HUES64 (cell line): ENCODE results near the gene GPATCH3.

Source experiments
- H3K27ac ChIP-seq: 2 replicates; pipeline ENCODE4 v1.7.0; 2013; ENCODE audit warnings: low read depth, low read length, inconsistent platforms
- H3K27me3 ChIP-seq: 2 replicates; pipeline ENCODE4 v1.6.1; 2013; ENCODE audit warnings: mild to moderate bottlenecking, low read length; ENCODE audit not compliant: insufficient read depth
- H3K36me3 ChIP-seq: 2 replicates; pipeline ENCODE4 v1.6.1; 2013; ENCODE audit warnings: mild to moderate bottlenecking, low read length; ENCODE audit not compliant: insufficient read depth
- H3K4me1 ChIP-seq: 2 replicates; pipeline ENCODE4 v1.6.1; 2013; ENCODE audit warnings: mild to moderate bottlenecking, low read length, moderate library complexity; ENCODE audit not compliant: insufficient read depth
- H3K4me3 ChIP-seq: 2 replicates; pipeline ENCODE4 v1.5.1; 2013; ENCODE audit warnings: mild to moderate bottlenecking, low read length, moderate library complexity
- H3K9ac ChIP-seq: 2 replicates; pipeline ENCODE4 v1.6.1; 2013; ENCODE audit warnings: mild to moderate bottlenecking, low read depth, low read length
- H3K9me3 ChIP-seq: 2 replicates; pipeline ENCODE4 v1.6.1; 2013; ENCODE audit warnings: low read depth, low read length; ENCODE audit not compliant: insufficient read depth
- WGBS: fragments of 150-250, 120-280 bp; methylation state at CpG from one replicate; pipeline ENCODE4 v1.1.7; 2013; ENCODE audit warnings: missing lambda C conversion rate; 5-methylcytosine and 5-hydroxymethylcytosine counted together

The GPATCH3 gene

DNA sequence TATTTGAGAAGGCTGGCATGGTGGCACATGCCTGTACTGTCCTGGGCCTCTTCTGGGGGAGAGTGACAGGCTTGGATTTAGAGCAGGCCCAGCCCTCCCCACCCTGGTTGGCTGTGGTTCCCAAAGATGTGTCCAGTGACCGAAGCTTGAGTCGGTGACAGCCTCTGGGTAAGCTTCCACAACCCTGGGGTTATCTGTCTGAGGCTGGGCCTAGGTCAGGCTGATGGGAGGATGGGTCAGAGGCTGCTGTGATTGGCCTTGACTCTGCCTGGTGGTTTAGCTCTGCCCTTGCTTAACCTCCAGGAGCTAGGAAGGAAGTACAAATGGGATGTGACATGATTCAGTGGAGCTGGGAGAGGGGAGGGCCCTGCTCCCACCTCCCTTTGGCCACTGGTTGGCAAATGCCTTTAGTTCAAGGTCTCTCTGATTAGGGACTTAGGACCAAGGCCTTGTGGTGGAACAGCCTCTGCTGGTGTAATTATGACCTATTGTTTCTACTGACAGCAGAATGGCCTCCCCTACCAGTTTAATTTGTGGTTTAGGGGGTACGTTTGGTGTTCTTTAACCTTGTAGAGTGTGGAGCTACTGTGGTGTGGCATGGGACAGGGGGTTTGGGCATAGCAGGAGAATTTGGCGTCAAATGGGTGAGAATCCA is 37.9 kb upstream of the GPATCH3 start:
- 93% methylated on average over 4 of the region's 4 CpGs for WGBS
- H3K4me1 ChIP-seq, result no peaks in the 10 kb centered on the region
- H3K27me3 ChIP-seq, result no peaks in the 10 kb centered on the region
- no peak overlapping the region for H3K27ac ChIP-seq
- H3K36me3 ChIP-seq, result peaks cover 67% of the 10 kb centered on the region
- H3K9me3 ChIP-seq, result no peaks in the 10 kb centered on the region
- no peak overlapping the region for H3K9ac ChIP-seq
- no peak overlapping the region for H3K4me3 ChIP-seq

DNA sequence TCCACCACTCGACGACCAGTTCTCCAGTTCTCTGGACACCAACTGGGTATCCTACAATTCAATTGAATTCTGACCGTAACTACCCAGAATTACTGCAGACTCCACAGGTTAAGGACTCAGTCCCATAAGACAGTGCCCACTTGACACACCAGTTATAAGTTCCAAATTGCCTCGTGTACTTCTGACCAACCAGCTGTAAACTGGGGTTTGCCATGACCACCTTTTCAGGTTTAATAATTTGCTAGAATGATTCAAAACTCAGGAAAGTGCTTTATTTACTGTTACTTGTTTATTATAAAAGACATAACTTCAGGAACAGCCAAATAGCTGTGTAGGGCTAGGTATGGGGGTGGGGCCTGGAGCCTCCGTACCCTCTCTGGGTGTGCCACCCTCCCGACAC is 36.6 kb upstream of the GPATCH3 start:
- WGBS, result 93% methylated on average over 4 of the region's 6 CpGs
- Histone ChIP-seq H3K36me3 (peaks cover 64% of the 10 kb centered on the region), H3K9ac (no peak overlapping the region), H3K27ac (no peak overlapping the region), H3K4me3 (no peak overlapping the region), H3K27me3 (no peaks in the 10 kb centered on the region), H3K9me3 (no peaks in the 10 kb centered on the region), H3K4me1 (no peaks in the 10 kb centered on the region)

DNA sequence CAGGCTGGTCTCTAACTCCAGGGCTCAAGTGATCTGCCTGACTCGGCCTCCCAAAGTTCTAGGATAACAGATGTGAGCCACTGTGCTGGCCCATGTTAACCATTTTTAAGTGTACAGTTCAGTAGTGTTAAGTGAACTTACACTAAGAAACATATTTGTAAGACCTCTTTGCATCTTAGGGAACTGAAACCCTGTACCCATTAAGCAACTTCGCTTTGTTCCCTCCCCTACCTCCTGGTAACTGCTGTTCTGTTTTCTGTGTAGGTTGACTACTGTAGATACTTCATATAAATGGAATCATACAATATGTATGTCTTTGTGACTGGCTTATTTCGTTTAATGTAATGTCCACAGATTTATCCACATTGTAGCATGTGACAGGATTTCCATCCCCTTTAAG is 32.3 kb upstream of the GPATCH3 start:
- H3K27me3 ChIP-seq, result no peaks in the 10 kb centered on the region
- WGBS, result 91% methylated on average over 1 of the region's 3 CpGs
- no peak overlapping the region for H3K27ac ChIP-seq
- H3K36me3 ChIP-seq, result peaks cover 68% of the 10 kb centered on the region
- no peaks in the 10 kb centered on the region for H3K4me1 ChIP-seq
- H3K9ac ChIP-seq, result no peak overlapping the region
- H3K9me3 ChIP-seq, result no peaks in the 10 kb centered on the region
- H3K4me3 ChIP-seq, result no peak overlapping the region

DNA sequence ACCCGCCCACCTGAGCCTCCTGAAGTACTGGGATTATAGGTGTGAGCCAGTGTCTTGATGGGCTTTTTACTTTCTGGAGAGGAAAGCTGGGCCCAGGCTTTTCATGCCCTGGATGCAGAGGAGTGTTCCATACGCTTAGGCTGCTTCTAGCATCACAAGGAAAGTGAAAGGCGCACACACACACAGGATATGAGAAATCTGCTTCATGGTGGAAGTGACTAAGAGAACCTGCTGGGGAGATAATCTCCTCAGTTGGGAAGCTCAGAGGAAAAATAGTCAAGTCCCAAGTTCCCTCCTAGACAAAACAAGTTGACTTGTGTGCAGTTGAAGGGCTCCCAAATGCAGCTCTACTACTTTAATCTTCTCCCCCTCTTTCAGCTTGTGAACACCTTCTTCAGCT is 23.4 kb upstream of the GPATCH3 start:
- WGBS, result 98% methylated on average over 3 of the region's 3 CpGs
- Histone ChIP-seq H3K4me1 (peaks cover 11% of the 10 kb centered on the region; the same call in 1 of the 2 replicates), H3K27me3 (no peaks in the 10 kb centered on the region), H3K27ac (no peak overlapping the region), H3K9me3 (no peaks in the 10 kb centered on the region), H3K36me3 (peaks cover 57% of the 10 kb centered on the region), H3K9ac (no peak overlapping the region), H3K4me3 (no peak overlapping the region)

DNA sequence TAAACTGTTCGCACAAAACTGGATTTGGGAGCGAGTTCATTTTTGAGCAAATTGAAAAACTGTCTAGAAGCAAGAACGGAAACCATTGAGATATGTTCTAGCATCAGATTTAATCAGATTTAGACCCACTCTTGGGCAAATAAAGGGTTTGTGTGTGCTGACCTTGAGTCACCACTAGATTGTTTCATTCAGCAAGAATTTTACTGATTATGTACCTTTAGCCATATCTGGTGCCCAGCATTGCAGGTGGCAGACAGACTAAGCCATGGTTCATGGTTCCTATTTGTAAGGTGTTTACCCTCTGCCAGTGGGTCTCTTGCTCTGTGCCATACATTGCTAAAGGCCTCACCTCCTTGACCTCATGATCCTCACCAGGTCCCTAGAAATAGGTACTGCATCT is 22.6 kb upstream of the GPATCH3 start:
- H3K27ac ChIP-seq, result no peak overlapping the region

DNA sequence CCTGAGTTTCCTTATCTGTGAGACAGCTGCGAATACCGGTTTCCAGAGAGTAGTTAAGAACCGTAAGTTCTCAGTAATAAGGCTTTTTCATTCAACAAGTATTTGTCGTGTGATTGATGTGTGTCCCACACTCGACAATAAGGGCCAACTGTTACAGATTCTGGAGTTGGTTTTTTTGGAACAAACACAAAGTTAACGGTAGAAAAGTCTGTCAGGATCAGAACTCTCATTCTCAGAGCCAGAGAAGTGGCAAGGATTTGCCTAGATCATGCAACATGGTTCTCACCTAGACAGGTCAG is 22.1 kb upstream of the GPATCH3 start:
- 51% methylated on average over 6 of the region's 6 CpGs for WGBS
- Histone ChIP-seq H3K9me3 (no peaks in the 10 kb centered on the region), H3K27ac (peak overlapping the region; percentile 79; the same call in 1 of the 2 replicates), H3K4me3 (peak overlapping the region; percentile 86), H3K9ac (peak overlapping the region; percentile 93), H3K36me3 (peaks cover 44% of the 10 kb centered on the region), H3K27me3 (no peaks in the 10 kb centered on the region), H3K4me1 (peaks cover 11% of the 10 kb centered on the region; the same call in 1 of the 2 replicates)

More for the DNA sequence above, 22.6 kb upstream of the GPATCH3 start:
- Histone ChIP-seq H3K36me3 (peaks cover 49% of the 10 kb centered on the region), H3K9ac (peak overlapping the region; percentile 93), H3K9me3 (no peaks in the 10 kb centered on the region), H3K4me1 (peaks cover 11% of the 10 kb centered on the region; the same call in 1 of the 2 replicates), H3K4me3 (peak overlapping the region; percentile 86), H3K27me3 (no peaks in the 10 kb centered on the region)
- WGBS, result 92% methylated on average over 3 of the region's 3 CpGs

DNA sequence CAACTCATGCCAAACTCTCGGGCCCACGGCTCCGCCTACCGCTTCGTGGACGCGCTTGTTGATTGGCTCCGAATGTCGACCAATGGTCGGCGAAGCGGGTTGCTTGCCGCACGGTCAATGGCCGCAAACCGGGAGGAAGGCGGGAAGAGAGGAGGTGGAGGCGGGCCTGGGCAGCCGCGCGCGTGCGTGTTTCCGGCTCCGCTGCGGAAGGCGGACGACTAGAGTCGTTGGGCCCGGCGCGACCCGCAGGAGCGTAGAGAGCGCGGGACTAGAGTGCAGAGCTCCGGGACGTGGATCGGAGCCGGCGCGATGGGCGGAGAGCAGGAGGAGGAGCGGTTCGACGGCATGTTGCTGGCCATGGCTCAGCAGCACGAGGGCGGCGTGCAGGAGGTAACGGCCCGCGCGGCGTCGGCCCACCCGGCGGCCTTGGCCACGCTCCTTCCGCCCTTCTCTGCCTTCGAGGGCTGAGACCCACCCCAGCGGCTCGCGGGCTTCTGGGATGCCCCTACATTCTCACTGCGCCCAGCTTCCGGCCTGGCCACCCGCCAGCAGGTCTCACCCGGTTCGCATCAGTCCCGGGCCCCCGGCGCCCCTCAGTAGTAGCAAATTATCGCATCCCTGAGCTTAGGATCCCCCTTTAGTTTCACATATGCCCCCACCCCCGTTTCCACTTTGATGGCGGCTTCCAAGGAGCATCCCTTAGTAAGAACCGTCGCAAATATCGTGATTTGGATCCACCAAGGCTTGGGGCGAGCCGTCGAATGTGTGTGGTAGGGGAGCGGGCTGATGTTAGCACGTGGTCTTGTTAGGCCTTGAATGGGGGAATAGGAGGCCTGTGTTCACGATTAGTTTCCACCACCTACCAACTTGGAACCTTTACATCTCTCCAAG is 21.5 kb upstream of the GPATCH3 start, which contains the start of gene NUDC:
Gene NUDC, plus strand, starts transcription at position 204 of the 891 bp plus-strand sequence. Its CDS starts 106 bp downstream, at position 310.
- peaks cover 38% of the 10 kb centered on the region for H3K36me3 ChIP-seq
- H3K9me3 ChIP-seq, result no peaks in the 10 kb centered on the region
- H3K4me3 ChIP-seq, result peak within 1 kb of the TSS; percentile 86
- H3K27me3 ChIP-seq, result no peaks in the 10 kb centered on the region
- peak within 1 kb of the TSS; percentile 93 for H3K9ac ChIP-seq
- H3K27ac ChIP-seq, result peak within 1 kb of the TSS; percentile 79
- peaks cover 11% of the 10 kb centered on the region; the same call in 1 of the 2 replicates for H3K4me1 ChIP-seq
- 1% methylated on average over 83 of the region's 83 CpGs for WGBS

DNA sequence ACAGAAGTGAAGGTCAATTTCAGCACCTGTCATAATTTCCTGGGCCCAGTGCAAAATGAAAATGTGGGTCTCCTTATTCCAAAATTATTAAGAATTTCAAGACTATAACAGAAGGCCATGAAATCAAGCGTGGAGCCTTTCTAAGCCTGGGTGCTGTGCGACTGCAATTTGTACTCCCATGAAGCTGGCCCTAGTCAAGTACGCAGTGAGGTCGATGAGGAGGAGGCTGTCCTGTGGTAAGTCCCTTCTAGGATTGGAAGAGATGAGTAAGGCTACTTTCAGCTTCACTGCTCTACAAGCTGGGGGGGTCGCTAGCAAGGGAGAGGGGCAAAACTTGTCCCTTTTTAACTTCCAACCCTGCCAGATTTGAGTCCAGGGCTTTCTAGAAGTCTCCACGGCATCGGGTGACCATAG is 20.9 kb upstream of the GPATCH3 start:
- H3K9me3 ChIP-seq, result no peaks in the 10 kb centered on the region
- peaks cover 11% of the 10 kb centered on the region; the same call in 1 of the 2 replicates for H3K4me1 ChIP-seq
- H3K27ac ChIP-seq, result no peak overlapping the region
- H3K36me3 ChIP-seq, result peaks cover 32% of the 10 kb centered on the region
- WGBS, result 35% methylated on average over 7 of the region's 7 CpGs
- H3K9ac ChIP-seq, result peak overlapping the region; percentile 57
- H3K4me3 ChIP-seq, result peak overlapping the region; percentile 86
- H3K27me3 ChIP-seq, result peaks cover 5% of the 10 kb centered on the region; the same call in 1 of the 2 replicates

DNA sequence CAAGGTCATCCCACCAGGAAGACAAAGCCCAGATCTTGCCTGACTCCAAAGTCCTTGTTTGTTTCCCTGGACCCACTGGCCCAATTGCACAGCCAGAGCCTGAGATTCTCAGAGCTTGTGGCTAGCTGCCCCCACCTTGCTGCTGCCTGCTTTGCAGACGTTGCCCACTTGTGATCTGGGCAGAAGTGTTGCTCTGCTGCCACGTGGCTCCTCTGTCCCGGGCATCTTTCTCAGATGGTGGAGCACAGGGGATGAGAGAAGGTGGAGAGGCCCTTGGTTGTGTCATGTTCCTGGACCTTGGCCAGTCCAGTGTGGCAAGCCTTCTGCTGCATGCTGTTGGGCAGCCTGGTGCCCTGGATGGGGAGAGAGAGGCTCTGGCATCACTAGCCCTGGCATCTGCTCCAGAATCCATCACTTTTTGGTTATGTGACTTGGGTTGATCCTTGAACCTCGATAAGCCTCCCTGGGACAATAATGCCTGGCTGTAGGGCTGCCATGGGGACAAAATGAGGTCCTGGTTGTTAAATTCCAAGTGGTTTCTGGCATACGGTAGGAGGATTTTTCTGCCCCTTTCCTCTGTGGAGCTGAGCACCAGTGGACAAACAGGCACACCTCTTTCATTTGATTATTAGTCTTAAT is 15.1 kb upstream of the GPATCH3 start:
- Histone ChIP-seq H3K27me3 (peaks cover 8% of the 10 kb centered on the region; the same call in 1 of the 2 replicates), H3K4me3 (no peak overlapping the region), H3K4me1 (no peaks in the 10 kb centered on the region), H3K36me3 (no peaks in the 10 kb centered on the region), H3K27ac (no peak overlapping the region), H3K9ac (no peak overlapping the region), H3K9me3 (no peaks in the 10 kb centered on the region)
- 80% methylated on average over 5 of the region's 5 CpGs for WGBS

DNA sequence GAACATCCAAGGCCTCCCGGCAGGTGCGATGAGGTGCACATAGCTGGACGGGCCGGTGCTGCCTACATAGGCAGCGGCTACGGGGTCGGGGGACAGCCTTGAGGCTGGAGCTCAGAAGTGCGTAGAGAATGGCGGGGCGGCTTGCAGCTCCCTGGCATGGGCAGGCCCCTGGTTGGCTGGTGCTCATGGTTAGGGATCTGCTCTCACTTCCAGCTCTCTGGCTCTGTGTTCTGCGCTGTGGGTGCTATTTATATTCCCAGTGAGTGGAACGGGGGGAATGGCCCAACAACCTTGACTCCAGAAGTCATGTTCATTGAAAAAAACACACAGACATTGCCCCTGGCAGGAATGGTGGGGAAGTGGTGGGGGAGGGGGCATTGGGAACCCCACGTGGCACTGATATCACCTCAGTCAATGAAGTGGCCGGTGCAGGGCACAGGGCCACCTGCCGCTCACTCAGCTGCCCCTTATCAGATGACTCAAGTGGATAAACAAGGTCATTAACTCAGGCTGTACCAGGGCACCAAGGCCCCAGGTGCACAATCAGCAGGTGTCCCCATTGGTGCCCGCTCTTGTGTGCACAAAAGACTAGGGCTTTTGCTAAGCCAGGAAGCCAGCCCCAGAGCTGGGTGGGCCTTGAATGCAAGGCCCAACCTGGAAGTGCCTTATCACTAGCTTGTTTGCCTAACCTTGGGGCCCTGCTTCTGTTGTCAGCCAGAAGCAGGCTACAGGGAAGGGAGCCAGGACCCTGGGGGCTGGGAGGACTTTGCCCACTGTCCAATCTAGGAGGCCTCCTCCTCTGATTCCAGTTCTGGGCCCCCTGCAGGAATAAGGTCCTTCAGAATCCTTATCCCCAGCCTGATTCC is 13.7 kb upstream of the GPATCH3 start, which contains the start of gene NR0B2:
Gene NR0B2, minus strand, starts transcription at position 222 of the 866 bp plus-strand sequence. Its CDS starts 35 bp downstream, at position 187.
- peaks cover 8% of the 10 kb centered on the region; the same call in 1 of the 2 replicates for H3K27me3 ChIP-seq
- H3K4me3 ChIP-seq, result no peak within 1 kb of the TSS
- H3K9me3 ChIP-seq, result no peaks in the 10 kb centered on the region
- H3K9ac ChIP-seq, result no peak within 1 kb of the TSS; the same call in 1 of the 2 replicates
- no peaks in the 10 kb centered on the region for H3K4me1 ChIP-seq
- WGBS, result 89% methylated on average over 16 of the region's 16 CpGs
- no peaks in the 10 kb centered on the region for H3K36me3 ChIP-seq
- no peak within 1 kb of the TSS for H3K27ac ChIP-seq
